NB4 (cell line): Measurements from ENCODE around the gene REC114.

Experiments
- CTCF ChIP-seq: IDR thresholded peaks from one replicate; pipeline ENCODE4 v1.5.1; 2012; ENCODE audit warnings: low read depth, low read length
- POLR2A ChIP-seq: IDR thresholded peaks from 2 replicates; pipeline ENCODE4 v1.6.1; 2011; ENCODE audit warnings: mild to moderate bottlenecking; ENCODE audit not compliant: insufficient read length; ENCODE audit errors: extremely low read depth

- TF ChIP-seq POLR2A: no peak
- TF ChIP-seq CTCF: no peak
Measured at GRCh38 chr15:73570355-73571032, 127.5 kb downstream of the REC114 start.
